Esophagus squamous epithelium (tissue), 5 donors: Measurements from ENCODE around the gene BRD9. TPM values are rescaled to one million over a fixed set of nuclear protein-coding genes. Genes with fewer than 3 reads are reported as not detected.

Experiments
- DNase-seq: peaks from one replicate; lab custom pipeline; 2025; lab: John Stamatoyannopoulos, UW
- H3K27ac ChIP-seq, 4 donors: fragments of 200-600 bp; sonication (generic); one replicate each; pipeline ENCODE4 v1.5.1; 2016 to 2019; ENCODE audit warnings: mild to moderate bottlenecking in 1 of 4
- H3K27me3 ChIP-seq, 4 donors: fragments of 200-600 bp; sonication (generic); 1 replicate in 3 of 4; 2 replicates in 1 of 4; pipeline versions ENCODE4 v1.5.1 to v1.6.0; 2017 to 2021; ENCODE audit warnings: antibody characterized with exemption in 1 of 4
- H3K36me3 ChIP-seq, 3 donors: fragments of 200-600 bp; sonication (generic); one replicate each; pipeline ENCODE4 v1.5.1; 2016 to 2019
- H3K4me1 ChIP-seq, 3 donors: fragments of 200-600 bp; sonication (generic); one replicate each; pipeline ENCODE4 v1.5.1; 2017 to 2019
- H3K4me3 ChIP-seq, 4 donors: fragments of 200-600 bp; sonication (generic); 1 replicate in 3 of 4; 2 replicates in 1 of 4; pipeline ENCODE4 v1.5.1; 2016 to 2019; ENCODE audit warnings: mild to moderate bottlenecking in 2 of 4, moderate library complexity in 1 of 4
- H3K9me3 ChIP-seq, 3 donors: fragments of 200-600 bp; sonication (generic); one replicate each; pipeline ENCODE4 v1.5.1; 2016 to 2019
- CTCF ChIP-seq, 6 experiments: fragments of 450-650 bp in 4 of 6; fragments of 200-600 bp in 2 of 6; sonication (generic) in 2 of 6; IDR thresholded peaks; one replicate each; pipeline ENCODE4 v1.5.1; 2016 to 2019; ENCODE audit warnings: antibody characterized with exemption in 6 of 6, mild to moderate bottlenecking in 4 of 6, moderate library complexity in 4 of 6
- POLR2A ChIP-seq, 4 donors: fragments of 450-650 bp; IDR thresholded peaks; one replicate each; pipeline ENCODE4 v1.6.1; 2017; ENCODE audit warnings: antibody characterized with exemption in 4 of 4, mild to moderate bottlenecking in 4 of 4, moderate library complexity in 3 of 4
- WGBS, 2 donors: methylation state at CpG; one replicate each; pipeline ENCODE4 v1.1.5; 2018; 5-methylcytosine and 5-hydroxymethylcytosine counted together
- intact Hi-C: fragments of 100-400 bp; cut with DNase I; formaldehyde crosslinking; loops from one replicate; pipeline ENCODE4 v1.15.0; 2022
- total RNA-seq, 4 donors: library from RNA; depleted of rRNA; stranded (reverse); fragments of >200 nt; gene quantifications; one replicate each; pipeline ENCODE4 v1.1.0, GENCODE V29; 2016
- donor health status: DM: yes; HTN: yes; CAD: no.

BRD9 gene
- total RNA-seq, 4 donors from 2014 or later = 16.1 to 35.7 (median 22.3) TPM

- no peak overlapping the region for H3K4me3 ChIP-seq
- 92 to 96% methylated on average over 4 of the region's 5 CpGs for WGBS, 2 donors
- intact Hi-C loops = no loop called here
- DNase-seq = no peak
- no peak overlapping the region for H3K27ac ChIP-seq
- H3K27me3 ChIP-seq = no peaks in the 10 kb centered on the region
- H3K9me3 ChIP-seq = no peaks in the 10 kb centered on the region
- peaks cover 32 to 100% (median 49%) of the 10 kb centered on the region in 3 donors for H3K36me3 ChIP-seq
- TF ChIP-seq POLR2A (IDR thresholded peaks at IDR 0.05) = no peak
- no peak for TF ChIP-seq CTCF (IDR thresholded peaks at IDR 0.05)
- H3K4me1 ChIP-seq = no peaks in the 10 kb centered on the region
These were observed 21.6 kb downstream of the BRD9 start for GRCh38 chr5:870956-871355.

DNA sequence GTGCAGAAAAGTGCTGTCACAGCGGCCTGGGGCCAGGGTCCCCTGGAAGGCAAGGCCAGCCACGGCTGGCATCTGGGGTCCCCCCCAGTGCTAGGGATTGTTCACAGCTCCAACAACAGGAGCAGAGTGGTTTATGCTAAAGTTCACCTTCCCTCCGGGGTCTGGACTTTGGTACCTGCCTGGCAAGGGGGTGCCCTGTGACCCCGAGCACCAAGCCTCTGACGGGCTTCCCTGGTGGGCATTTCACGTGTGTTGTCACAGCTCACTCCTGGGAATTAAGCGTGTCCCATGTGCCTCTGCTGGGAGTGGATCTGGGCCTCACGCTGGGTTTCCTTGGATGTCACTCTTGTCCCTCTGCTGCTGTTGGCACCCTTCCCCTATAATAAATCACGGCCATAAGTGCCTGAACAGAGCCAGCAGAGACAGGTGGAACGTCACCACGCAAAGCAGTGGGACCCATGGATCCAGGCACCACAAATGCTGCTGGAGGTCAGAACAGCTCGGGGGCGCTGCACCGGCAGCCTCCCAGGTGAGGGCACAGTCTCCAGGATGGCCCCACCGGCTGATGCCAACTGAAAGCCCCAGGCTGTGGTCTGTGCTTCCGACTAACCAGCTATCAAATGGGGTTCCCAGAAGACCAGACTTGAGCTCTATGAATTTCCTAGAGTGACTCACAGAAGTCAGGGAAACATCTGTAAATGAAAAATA, 24.0 kb downstream of the BRD9 start:
- H3K4me1 ChIP-seq = no peaks in the 10 kb centered on the region
- WGBS, 2 donors = 84 to 92% methylated on average over 8 to 11 of the region's 16 CpGs
- peaks cover 41 to 100% (median 43%) of the 10 kb centered on the region in 3 donors for H3K36me3 ChIP-seq
- DNase-seq = no peak
- no peak overlapping the region for H3K27ac ChIP-seq
- TF ChIP-seq POLR2A (IDR thresholded peaks at IDR 0.05) (no peak), CTCF (IDR thresholded peaks at IDR 0.05) (no peak)
- H3K4me3 ChIP-seq = no peak overlapping the region
- intact Hi-C loops = no loop called here
- H3K9me3 ChIP-seq = no peaks in the 10 kb centered on the region
- no peaks in the 10 kb centered on the region for H3K27me3 ChIP-seq

GRCh38 chr5:867300-867870, 25.2 kb downstream of the BRD9 start:
- Histone ChIP-seq H3K27ac (no peak overlapping the region), H3K36me3 (peaks cover 39 to 100% (median 44%) of the 10 kb centered on the region in 3 donors), H3K9me3 (no peaks in the 10 kb centered on the region), H3K4me3 (no peak overlapping the region), H3K4me1 (no peaks in the 10 kb centered on the region), H3K27me3 (no peaks in the 10 kb centered on the region)
- intact Hi-C loops = no loop called here
- DNase-seq = no peak
- TF ChIP-seq POLR2A (IDR thresholded peaks at IDR 0.05) = no peak
- no peak for TF ChIP-seq CTCF (IDR thresholded peaks at IDR 0.05)
- 79 to 94% methylated on average over 2 to 4 of the region's 6 CpGs for WGBS, 2 donors

GRCh38 chr5:865771-866170, 26.8 kb downstream of the BRD9 start:
- Histone ChIP-seq H3K36me3 (peaks cover 33 to 88% (median 35%) of the 10 kb centered on the region in 3 donors), H3K4me1 (peaks cover 0 to 10% (median 4%) of the 10 kb centered on the region in 3 donors), H3K9me3 (no peaks in the 10 kb centered on the region), H3K4me3 (no peak overlapping the region), H3K27me3 (no peaks in the 10 kb centered on the region), H3K27ac (no peak overlapping the region)
- TF ChIP-seq POLR2A (IDR thresholded peaks at IDR 0.05) (no peak), CTCF (IDR thresholded peaks at IDR 0.05) (no peak)
- WGBS, 2 donors = 96 to 97% methylated on average over 4 to 5 of the region's 10 CpGs
- no peak for DNase-seq
- intact Hi-C loops = no loop called here

GRCh38 chr5:865168-865521, 27.5 kb downstream of the BRD9 start:
- Histone ChIP-seq H3K4me1 (peaks cover 0 to 10% (median 4%) of the 10 kb centered on the region in 3 donors), H3K4me3 (no peak overlapping the region), H3K27ac (no peak overlapping the region), H3K36me3 (peaks cover 28 to 83% (median 32%) of the 10 kb centered on the region in 3 donors), H3K27me3 (no peaks in the 10 kb centered on the region), H3K9me3 (no peaks in the 10 kb centered on the region)
- no CpG with 5 or more reads among the region's 24 CpGs for WGBS, 2 donors
- intact Hi-C loops = no loop called here
- DNase-seq = no peak
- TF ChIP-seq CTCF (IDR thresholded peaks at IDR 0.05) (no peak), POLR2A (IDR thresholded peaks at IDR 0.05) (no peak)
